GM18951 (cell line): ENCODE measurements around the gene TMEM53.

Source experiments
- POLR2A ChIP-seq: IDR thresholded peaks from 4 replicates; pipeline ENCODE4 v1.6.1; 2011; ENCODE audit warnings: mild to moderate bottlenecking; ENCODE audit not compliant: insufficient read length, insufficient read depth; ENCODE audit errors: extremely low read depth
- in situ Hi-C: fragments of 300-500 bp; cut with MboI; formaldehyde crosslinking; loops from one replicate; pipeline ENCODE4 v1.12.0; 2022; ENCODE audit warnings: low sequenced_read_pairs, mixed read lengths, inconsistent platforms; ENCODE audit not compliant: unreplicated experiment

TMEM53 gene

DNA sequence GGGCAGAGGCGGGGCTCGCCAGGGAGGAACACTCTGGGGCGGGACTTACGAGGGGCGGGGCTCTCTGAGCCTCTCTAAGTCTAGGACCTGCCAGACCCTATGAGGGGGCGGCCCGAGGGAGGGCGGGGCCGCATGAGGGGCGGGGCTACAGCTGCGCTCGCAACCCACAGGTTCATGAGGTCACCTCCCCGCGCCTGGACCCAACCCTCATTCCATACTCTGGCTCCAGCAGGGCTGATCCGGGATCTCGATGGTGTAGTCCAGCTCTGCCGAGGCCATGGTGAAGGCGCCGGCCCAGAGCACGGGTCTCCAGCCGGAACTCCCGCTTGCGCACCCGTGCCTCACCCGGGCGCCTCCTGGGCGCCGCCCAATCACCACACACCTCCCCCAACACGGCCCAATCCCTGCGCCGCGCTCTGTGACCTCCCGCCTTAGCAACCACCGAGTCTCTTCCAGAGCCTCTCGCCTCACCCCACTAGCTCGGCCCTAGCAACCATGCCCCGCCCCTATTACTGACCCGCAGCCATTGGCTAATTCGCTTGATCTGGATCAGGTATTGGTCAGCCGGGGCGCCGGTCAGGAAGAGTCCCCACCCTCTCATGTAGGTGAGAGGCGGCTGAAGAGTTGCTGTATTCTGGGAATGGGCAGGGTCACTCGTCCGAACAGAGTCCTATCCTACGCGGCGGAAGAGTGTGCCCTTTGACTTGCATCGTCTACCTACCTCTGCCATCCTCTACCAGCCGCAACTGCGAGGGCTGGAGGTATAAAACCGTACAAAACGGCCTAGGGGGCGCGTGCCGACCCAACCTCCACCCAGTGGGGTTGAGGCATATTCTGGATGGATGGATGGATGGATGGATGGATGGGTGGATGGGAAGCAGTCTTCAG, at the start of gene TMEM53, which contains the start of gene ARMH1:
Gene TMEM53, minus strand, starts transcription at position 369 of the 888 bp plus-strand sequence. Its CDS starts 90 bp downstream, at position 279.
Gene ARMH1, plus strand, starts transcription at position 602 of the 888 bp plus-strand sequence. CDS start 14,984 bp downstream, outside the sequence.
- in situ Hi-C loops = no loop called here
- peak; percentile 69 for TF ChIP-seq POLR2A

DNA sequence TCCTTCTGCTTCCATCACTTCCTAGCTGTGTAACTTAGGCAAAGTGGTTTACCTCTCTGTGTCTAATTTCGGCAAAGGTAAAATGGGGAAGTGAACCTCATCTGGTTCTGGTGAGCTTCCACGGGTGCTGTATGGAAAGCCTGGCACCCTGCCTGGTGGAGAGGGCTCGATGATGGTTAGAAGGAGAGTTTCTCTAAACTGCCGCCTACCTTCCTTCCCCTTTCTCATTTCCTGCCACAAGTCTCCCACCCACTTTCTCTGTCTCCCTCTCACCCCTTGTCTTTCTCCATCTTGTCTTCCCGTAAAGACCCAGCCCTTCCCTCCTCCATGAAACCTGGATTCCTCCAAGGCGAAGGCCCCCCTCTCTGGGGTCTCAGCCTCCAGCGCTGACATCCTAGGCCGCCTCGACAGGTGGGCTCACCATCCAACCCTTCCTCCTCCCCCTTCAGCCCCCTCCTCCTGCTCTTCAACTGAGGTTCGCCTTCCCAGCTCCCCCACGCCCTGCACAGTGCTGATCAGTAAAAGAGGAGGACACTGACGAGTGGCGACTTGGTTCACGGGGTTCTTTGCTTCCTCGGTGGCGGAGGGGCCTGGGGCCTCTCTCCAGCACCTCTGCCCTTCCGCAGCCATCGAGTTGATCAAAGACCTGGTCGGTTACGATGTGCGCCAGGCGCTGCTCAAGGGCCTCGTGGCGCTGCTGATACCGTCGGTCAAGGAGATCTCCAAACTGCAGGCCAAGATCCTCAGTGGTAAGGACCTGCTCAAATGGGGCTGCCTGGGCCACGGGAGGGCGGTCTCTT, 49.4 kb upstream of the TMEM53 start:
- no peak for TF ChIP-seq POLR2A
- in situ Hi-C loops = no loop called here

DNA sequence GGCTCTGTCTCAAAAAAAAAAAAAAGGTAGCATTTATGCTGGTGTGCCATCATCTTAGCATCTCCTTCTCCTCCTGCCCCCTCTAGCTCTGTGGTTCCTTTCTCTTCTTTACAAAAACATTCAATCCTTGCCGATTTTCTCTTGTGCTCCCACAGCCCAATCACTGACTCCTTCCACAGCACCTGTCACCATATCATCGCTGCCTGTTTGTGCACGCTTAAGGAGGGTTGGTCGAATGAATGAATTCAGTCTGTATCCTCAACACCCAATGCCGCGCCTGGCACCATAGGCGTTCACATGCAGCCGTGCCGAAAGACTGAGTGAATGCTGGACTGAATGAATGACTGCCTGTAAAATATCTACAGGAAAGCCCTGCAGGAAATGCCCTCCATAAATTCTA, 48.8 kb upstream of the TMEM53 start:
- in situ Hi-C loops = no loop called here
- TF ChIP-seq POLR2A = no peak

DNA sequence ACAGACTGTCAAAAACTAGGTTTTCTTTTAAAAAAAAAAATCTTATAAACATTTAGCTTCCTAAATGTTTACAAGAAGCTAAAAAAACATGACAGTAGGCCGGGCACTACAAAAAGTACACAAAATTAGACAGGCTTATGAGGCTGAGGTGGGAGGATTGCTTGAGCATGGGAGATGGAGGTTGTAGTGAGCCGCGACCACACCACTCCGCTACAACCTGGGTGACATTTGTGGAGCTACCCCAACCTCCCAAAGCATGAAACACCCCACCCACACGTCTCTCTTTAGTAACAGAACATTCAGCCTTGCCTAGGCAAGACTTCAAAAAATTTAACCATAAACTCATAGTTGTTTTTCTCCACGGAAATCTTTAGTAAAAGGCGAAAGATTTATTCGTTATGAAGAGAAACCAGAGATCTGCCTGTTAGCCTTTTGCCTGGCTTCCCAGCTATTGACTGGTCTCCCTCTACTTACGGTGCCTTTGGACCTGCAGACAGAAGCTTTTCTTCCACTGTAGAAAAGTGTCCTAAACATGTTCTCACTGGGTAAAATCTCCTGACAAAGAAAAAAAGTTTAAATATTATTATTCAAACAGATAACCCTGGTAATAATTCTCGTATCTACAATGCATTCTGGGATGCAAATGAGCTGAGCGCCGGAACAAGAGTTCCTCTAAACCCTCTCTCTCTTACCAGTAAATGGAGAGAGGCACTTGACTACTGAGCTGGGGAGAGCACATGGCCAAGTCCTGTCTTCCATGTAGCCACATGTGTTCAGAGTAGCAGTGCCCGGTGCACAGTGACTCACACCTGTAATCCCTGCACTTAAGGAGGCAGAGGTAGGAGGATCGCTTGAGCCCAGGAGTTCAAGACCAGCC, 47.4 kb upstream of the TMEM53 start:
- in situ Hi-C loops = no loop called here
- peak; percentile 100 for TF ChIP-seq POLR2A

DNA sequence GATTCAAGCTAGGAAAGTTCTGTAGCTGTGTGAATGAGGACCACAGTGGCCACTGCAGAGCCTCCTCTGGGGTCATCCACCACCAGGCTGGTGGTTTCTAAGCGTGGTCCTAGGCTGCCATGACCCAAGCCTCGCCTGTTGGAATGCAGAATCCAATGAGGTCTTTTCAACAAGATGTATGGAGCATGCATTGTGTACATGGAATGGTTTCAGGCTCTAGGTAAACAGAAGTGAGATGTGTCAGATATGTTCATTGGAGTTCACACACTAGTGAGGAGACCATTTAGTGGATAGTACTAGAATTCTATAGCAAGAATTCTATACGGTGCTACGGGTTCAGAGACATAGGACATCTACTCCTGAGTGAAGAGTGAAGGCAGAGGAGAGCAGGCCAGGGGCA, 46.0 kb upstream of the TMEM53 start:
- in situ Hi-C loops = no loop called here

DNA sequence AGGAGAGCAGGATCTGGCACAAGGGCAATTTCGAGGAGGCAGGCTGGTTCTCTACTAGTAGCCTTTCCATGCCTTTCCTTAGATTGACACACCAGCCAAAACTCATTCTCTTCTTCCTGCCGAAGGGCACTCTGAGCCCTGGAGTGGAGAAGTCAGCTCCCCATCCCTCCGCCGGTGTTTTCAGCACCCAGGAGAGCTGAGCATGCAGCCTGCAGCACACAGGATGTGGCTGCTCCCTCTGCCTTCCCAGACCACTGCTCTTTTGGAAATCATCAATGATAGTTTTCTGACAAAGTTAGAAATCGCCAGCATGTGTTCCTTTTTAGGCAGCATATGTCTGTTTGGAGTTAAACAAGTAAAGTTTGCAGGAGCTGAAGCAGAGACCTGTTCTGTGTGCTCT, 45.0 kb upstream of the TMEM53 start:
- in situ Hi-C loops = no loop called here
- TF ChIP-seq POLR2A = no peak

More for the DNA sequence above, 46.0 kb upstream of the TMEM53 start:
- no peak for TF ChIP-seq POLR2A

DNA sequence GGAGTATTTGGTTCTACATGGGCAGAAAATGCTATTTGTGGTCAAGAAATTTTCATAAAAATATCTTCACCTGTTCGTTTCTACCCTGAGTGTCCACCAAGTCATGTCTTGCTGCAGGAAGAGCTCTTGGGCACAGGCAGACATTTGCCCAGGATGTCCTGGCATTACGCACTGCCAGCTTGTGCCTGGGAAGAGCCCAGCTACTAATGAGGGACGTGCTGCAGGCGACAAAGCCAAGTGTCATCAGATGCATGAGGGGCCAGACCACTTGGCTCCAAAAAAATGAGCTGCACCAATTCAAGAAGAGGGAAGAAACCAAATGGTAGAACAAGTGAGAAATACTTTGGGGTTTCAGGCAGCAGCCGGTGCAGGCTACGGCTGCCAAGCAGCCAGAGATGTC, 43.8 kb upstream of the TMEM53 start:
- no peak for TF ChIP-seq POLR2A
- in situ Hi-C loops = no loop called here

DNA sequence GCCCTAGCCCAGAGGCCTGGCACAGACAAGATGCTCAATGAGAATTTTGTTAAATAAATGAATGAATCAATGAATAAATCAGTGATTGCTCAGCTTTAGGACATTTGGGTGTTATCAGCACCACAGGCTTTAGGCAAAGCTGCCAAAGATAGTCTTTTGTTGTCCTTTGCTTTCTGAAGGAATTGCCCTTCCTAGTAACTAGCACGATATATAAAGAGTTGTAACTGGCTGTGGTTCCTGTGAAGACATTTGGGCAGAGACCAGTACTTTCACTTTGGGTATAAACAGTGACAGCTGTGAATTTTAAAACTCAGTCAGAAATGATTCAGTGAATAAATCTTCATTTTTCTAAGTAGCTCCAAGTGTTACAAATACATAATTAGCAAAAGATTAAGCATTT, 43.4 kb upstream of the TMEM53 start:
- TF ChIP-seq POLR2A = no peak
- in situ Hi-C loops = no loop called here

DNA sequence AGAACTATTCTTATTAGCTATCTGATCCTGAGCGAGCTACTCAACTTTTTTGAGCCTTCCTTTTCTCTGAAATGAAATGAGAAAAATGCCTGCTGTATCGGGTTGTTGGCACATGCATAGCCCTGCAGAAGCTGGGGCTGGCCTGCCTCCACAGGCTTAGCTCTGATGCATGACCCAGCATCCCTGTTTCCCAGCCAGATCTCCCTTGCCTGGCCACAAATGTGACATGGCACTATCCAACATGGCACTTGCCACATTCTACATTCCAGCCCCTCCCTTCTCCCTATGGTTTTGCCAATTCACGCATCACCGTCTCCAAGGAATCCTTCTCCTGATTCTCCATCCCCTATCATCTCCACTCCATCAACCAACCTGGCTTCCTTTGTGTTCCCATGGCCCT, 42.9 kb upstream of the TMEM53 start:
- TF ChIP-seq POLR2A = no peak
- in situ Hi-C loops = no loop called here

DNA sequence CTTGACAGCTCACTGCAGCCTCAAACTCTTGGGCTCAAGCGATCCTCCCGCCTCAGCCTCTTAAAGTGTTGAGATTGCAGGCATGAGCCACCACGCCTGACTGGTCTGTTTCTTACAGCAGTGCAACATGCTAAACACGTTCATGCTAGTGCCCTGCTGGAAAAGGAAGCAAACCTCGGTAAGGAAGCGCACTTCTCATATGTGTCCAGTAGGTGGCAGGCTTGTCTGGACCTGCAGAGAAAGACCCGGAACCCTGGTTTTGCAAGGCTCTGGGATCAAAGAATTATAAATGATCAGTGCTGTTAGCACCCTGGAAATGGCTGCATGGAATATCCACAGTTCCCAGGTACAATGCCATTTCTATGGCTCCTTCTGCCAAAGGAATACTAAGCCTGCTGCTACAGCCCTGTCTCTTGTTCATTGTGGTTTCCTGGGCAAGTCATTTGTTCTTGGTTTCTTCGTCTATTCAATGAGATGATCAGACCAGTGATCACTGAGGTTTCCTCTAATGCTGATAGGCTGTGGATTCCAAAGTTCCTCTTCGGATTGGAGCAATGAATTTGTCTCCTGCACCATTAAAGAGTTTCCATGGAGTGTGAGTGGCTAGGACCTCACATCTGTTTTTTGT, 40.8 kb upstream of the TMEM53 start:
- in situ Hi-C loops = no loop called here
- TF ChIP-seq POLR2A = no peak

DNA sequence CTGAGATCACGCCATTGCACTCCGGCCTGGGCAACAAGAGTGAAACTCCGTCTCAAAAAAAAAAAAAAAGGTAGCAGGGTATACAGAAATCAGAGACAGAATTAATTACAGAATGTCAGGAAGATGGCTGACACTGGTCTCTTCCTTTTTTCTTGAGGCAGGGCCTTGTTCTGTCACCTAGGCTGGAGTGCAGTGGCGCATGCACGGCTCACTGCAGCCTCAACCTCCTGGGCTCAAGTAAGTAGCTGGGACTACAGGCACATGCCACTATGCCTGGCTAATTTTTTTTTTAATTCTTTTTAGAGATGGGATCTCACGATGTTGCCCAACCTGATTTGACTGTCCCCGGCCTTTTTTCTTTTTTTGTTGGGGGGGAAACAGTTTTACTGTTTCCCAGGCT, 40.3 kb upstream of the TMEM53 start:
- no peak for TF ChIP-seq POLR2A
- in situ Hi-C loops = no loop called here

DNA sequence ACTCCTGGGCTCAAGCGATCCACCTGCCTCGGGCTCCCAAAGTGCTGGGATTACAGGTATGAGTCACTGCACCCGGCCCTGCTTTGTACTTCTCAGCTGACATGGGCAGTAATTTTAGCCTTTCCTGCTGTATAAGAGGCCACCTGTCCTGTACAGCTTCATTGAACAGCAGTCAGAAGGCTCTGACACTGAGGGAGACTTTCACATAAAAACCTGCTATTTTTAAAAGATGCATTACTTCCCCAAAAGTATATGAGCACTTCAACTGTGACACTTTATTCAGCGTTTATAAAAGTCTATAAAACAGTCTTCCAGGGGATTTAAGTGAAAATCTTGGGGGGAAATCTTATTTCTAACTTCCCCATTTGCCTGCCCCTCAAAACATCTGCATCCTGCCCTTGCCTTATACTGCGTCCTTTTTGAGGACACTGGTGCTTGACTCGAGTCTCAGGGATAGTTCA, 39.1 kb upstream of the TMEM53 start:
- in situ Hi-C loops = no loop called here
- TF ChIP-seq POLR2A = no peak

DNA sequence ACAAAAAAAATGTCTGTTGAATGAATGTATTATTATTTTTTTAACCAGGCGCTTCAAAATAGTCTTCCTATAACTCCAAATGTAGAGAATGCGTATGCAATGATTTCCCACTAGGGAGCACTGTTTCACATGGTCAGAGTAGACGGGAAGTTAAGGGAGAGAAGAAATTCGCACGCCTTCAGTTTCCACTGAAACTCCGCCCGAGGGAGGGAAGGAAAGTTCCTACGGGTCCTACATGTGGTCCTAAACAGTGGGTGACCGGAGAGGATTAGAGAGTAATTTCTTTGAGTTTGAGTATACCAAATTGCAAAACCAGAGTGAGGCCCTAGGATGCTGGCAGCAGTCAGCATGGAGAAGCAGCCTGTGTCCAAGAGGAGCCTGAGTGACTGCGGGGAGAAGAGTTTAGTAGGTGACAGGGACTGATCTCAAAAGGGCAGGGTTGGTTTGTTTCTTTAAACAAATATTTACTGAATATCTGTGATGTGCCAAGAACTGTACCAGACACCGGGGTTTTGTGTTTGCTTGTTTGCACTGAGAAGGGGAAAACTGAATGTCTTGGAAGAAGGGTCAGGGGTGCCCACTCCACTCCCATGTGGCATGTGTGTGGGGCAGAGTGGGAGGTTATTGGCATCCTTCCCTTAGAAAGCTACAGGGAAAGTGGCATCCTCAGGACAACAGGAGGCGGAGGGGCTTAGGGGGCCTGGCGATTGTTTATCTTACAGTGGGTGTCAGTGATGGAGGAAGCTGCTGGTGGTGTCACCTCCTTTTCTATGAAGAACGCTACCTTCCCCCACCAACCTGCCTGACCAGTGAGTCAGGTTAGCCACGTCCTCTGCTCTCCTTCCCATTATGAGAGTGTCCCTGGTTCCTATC, 33.9 kb upstream of the TMEM53 start:
- no peak for TF ChIP-seq POLR2A
- in situ Hi-C loops = no loop called here
